ENCODE data around the gene SREK1IP1. TPM values are rescaled to one million over a fixed set of nuclear protein-coding genes. Genes with fewer than 3 reads are reported as not detected.

SREK1IP1 gene
- total and polyA plus RNA-seq, 8 donors: 17.1 to 27.2 (median 22.6) TPM

DNA sequence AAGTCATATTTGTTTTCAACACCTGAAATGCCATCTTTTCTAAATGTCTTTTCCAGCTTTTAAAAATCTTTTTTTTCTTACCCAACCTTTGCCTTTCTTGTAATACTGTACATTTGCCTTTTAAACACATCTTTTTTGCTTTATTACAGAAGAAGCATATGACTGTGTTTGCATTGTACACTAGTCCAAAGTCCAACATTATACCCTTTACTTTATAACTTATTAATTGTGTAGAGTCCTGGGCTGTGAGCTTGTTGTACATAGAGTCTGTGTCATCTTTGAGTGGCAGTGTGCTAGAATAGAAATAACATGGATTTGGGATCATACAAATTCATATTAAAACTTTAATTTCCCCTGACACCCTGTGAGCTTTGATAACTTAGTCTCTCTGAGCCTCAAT lies 24.0 kb upstream of the SREK1IP1 start:
- intact Hi-C loops (cut with DNase I): no loop called here
- Histone ChIP-seq H3K27me3 (no peaks in the 10 kb centered on the region), H3K4me3 (no peak overlapping the region), H3K4me1 (no peaks in the 10 kb centered on the region), H3K9me3 (no peaks in the 10 kb centered on the region), H3K36me3 (no peaks in the 10 kb centered on the region), H3K27ac (no peak overlapping the region)
- ATAC-seq: no peak
- no peak for TF ChIP-seq CTCF (IDR thresholded peaks at IDR 0.05)
- DNase-seq: no peak

DNA sequence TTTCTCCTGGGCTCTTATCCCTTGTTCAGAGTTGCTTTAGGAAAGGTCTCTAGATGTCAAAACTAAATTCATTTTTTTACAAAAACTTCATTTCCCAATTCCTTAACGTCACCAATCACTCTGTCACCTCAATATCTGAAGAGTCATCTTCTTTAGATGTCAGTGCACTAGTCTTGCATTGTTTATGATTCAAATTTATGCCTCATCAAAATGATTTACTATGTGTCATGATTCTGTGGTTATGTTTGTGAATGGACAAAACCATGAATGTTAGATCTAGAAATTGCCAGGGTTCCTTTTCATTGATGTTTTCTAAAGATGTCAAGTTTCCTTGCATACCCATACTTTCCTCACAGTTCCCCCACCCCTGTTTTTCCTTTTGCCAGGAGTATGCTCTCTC lies 21.7 kb upstream of the SREK1IP1 start:
- H3K36me3 ChIP-seq: peaks cover 0 to 8% of the 10 kb centered on the region in 2 donors
- H3K27me3 ChIP-seq: no peaks in the 10 kb centered on the region
- no peaks in the 10 kb centered on the region for H3K4me1 ChIP-seq
- no peak for TF ChIP-seq CTCF (IDR thresholded peaks at IDR 0.05)
- DNase-seq: no peak
- H3K27ac ChIP-seq: no peak overlapping the region
- no peak overlapping the region for H3K4me3 ChIP-seq
- intact Hi-C loops (cut with DNase I): no loop called here
- no peak for ATAC-seq
- no peaks in the 10 kb centered on the region for H3K9me3 ChIP-seq

DNA sequence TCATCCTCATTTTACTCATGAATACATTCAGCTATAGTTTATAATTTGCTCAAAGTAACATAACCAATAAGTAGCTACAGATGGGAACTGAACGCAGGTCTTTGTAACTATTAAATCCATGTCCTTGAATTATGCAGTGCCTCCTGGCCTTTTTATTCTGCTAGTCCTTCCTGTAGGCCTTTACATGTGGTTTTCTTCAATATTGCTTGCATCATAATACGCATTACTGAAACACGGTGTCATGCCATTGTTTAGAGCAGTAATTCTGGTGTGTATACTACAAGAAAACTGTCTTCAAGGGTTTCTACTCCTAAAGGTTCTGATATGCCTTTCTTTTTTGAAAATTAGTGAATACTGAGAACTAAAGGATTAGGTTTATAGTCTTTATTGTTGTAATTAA lies 21.0 kb upstream of the SREK1IP1 start:
- Histone ChIP-seq H3K36me3 (peaks cover 0 to 8% of the 10 kb centered on the region in 2 donors), H3K4me1 (no peaks in the 10 kb centered on the region), H3K27ac (no peak overlapping the region), H3K27me3 (no peaks in the 10 kb centered on the region), H3K4me3 (no peak overlapping the region), H3K9me3 (no peaks in the 10 kb centered on the region)
- DNase-seq (no peak), ATAC-seq (no peak)
- intact Hi-C loops (cut with DNase I): no loop called here
- no peak for TF ChIP-seq CTCF (IDR thresholded peaks at IDR 0.05)

DNA sequence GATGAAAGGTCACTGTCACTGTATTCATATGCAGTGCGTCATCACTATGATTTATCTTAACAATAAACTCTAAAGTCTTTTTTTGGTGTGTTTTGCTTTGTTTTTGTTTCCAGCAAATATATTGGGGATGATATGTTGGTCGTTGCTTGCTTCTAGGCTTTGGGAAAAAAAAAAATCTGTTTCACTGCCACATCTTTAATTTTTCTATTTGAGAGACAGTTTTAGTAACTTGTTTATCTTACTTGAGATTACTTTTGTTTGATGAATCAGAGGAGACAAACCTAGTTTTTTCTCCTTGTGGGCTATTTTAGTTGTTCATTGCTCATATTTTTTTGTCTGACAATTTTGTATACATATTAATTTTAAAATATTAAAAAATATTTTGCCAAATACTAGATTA lies 19.7 kb upstream of the SREK1IP1 start:
- H3K4me3 ChIP-seq: no peak overlapping the region
- peaks cover 0 to 8% of the 10 kb centered on the region in 2 donors for H3K36me3 ChIP-seq
- no peak for TF ChIP-seq CTCF (IDR thresholded peaks at IDR 0.05)
- no peak overlapping the region for H3K27ac ChIP-seq
- intact Hi-C loops (cut with DNase I): no loop called here
- DNase-seq (no peak), ATAC-seq (no peak)
- H3K27me3 ChIP-seq: no peaks in the 10 kb centered on the region
- no peaks in the 10 kb centered on the region for H3K9me3 ChIP-seq
- no peaks in the 10 kb centered on the region for H3K4me1 ChIP-seq

GRCh38 chr5:64786372-64786771 lies 17.9 kb upstream of the SREK1IP1 start:
- Histone ChIP-seq H3K9me3 (no peaks in the 10 kb centered on the region), H3K4me3 (no peak overlapping the region), H3K36me3 (peaks cover 0 to 12% of the 10 kb centered on the region in 2 donors), H3K27ac (no peak overlapping the region), H3K4me1 (no peaks in the 10 kb centered on the region), H3K27me3 (no peaks in the 10 kb centered on the region)
- no peak for TF ChIP-seq CTCF (IDR thresholded peaks at IDR 0.05)
- ATAC-seq (no peak), DNase-seq (no peak)
- intact Hi-C loops (cut with DNase I): no loop called here

All from left lung (tissue), 10 donors.